HAP-1 (cell line): ENCODE measurements around the gene NID1.
"Not testable (repeated sequence)": the region's sequence is repeated elsewhere in the genome, so short reads cannot be mapped to it uniquely, and the experiment has no call there.

Source experiments
- DNase-seq, 2 experiments: peaks; one replicate each; pipeline ENCODE4 v3.0.0-alpha.2; 2016 to 2020; ENCODE audit warnings: low spot score in 2 of 2
- H3K27me3 ChIP-seq: fragments of 250-450 bp; sonication (Bioruptor Pico); 2 replicates; pipeline ENCODE4 v1.5.1; 2020; ENCODE audit warnings: low read depth, mild to moderate bottlenecking, moderate library complexity
- H3K36me3 ChIP-seq: fragments of 250-450 bp; sonication (Bioruptor Pico); replicated peaks from 2 replicates; pipeline ENCODE4 v1.5.1; 2020; ENCODE audit warnings: mild to moderate bottlenecking
- H3K4me1 ChIP-seq: fragments of 250-450 bp; sonication (Bioruptor Pico); 2 replicates; pipeline ENCODE4 v1.5.1; 2020; ENCODE audit warnings: mild to moderate bottlenecking
- H3K4me3 ChIP-seq: fragments of 250-450 bp; sonication (Bioruptor Pico); 2 replicates; pipeline ENCODE4 v1.5.1; 2020; ENCODE audit warnings: mild to moderate bottlenecking, moderate library complexity
- H3K9me3 ChIP-seq: fragments of 250-450 bp; sonication (Bioruptor Pico); 2 replicates; pipeline ENCODE4 v1.5.1; 2020; ENCODE audit warnings: mild to moderate bottlenecking, moderate library complexity
- in situ Hi-C: fragments of 300-500 bp; cut with MboI; formaldehyde crosslinking; loops from 3 replicates; pipeline ENCODE4 v1.14.3; 2020; ENCODE audit warnings: low sequenced_read_pairs, inconsistent platforms, mixed read lengths

The NID1 gene

GRCh38 chr1:235927551-235927950 is 137.3 kb downstream of the NID1 start:
- H3K9me3 ChIP-seq, H3K4me3 ChIP-seq, H3K36me3 ChIP-seq, H3K27me3 ChIP-seq, in situ Hi-C loops, H3K4me1 ChIP-seq, DNase-seq: not testable (repeated sequence)
